ENCODE results near the gene ZNF747. TPM values are rescaled to one million over a fixed set of nuclear protein-coding genes. Genes with fewer than 3 reads are reported as not detected.

ZNF747 gene
- total RNA-seq, 2 donors from 2014 or later: 15.5 to 17.1 TPM

GRCh38 chr16:30499284-30499683 is 35.4 kb downstream of the ZNF747 start:
- DNase-seq: no peak
- no peak overlapping the region for H3K9ac ChIP-seq (ENCODE audit: extremely low read depth, low read length, poor library complexity, severe bottlenecking)
- TF ChIP-seq, protein P1, sequence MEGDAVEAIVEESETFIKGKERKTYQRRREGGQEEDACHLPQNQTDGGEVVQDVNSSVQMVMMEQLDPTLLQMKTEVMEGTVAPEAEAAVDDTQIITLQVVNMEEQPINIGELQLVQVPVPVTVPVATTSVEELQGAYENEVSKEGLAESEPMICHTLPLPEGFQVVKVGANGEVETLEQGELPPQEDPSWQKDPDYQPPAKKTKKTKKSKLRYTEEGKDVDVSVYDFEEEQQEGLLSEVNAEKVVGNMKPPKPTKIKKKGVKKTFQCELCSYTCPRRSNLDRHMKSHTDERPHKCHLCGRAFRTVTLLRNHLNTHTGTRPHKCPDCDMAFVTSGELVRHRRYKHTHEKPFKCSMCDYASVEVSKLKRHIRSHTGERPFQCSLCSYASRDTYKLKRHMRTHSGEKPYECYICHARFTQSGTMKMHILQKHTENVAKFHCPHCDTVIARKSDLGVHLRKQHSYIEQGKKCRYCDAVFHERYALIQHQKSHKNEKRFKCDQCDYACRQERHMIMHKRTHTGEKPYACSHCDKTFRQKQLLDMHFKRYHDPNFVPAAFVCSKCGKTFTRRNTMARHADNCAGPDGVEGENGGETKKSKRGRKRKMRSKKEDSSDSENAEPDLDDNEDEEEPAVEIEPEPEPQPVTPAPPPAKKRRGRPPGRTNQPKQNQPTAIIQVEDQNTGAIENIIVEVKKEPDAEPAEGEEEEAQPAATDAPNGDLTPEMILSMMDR (conservative IDR thresholded peaks at IDR 0.05): no peak
- H3K4me3 ChIP-seq (ENCODE audit: low read length): no peak overlapping the region
- H3K27ac ChIP-seq (ENCODE audit: low read depth, low read length): no peak overlapping the region
- Mint-ChIP-seq H3K27ac (no peak overlapping the region), H3K27me3 (ENCODE audit: insufficient read depth) (peaks cover 11% of the 10 kb centered on the region), H3K4me3 (no peak overlapping the region), H3K4me1 (no peaks in the 10 kb centered on the region), H3K36me3 (ENCODE audit: low read depth) (no peaks in the 10 kb centered on the region), H3K9me3 (no peaks in the 10 kb centered on the region)
- no peaks in the 10 kb centered on the region for H3K27me3 ChIP-seq (ENCODE audit: control insufficient read depth, insufficient read depth, low read length, poor library complexity, severe bottlenecking)
- 83 to 86% methylated on average over 5 to 8 of the region's 8 CpGs for WGBS, 2 experiments (ENCODE audit: insufficient coverage in 1 of 2, insufficient read length in 1 of 2)
- H3K36me3 ChIP-seq (ENCODE audit: control insufficient read depth, insufficient read depth, low read length): no peaks in the 10 kb centered on the region
- H3K4me1 ChIP-seq (ENCODE audit: control insufficient read depth, insufficient read depth, low read length): no peaks in the 10 kb centered on the region
- H3K9me3 ChIP-seq (ENCODE audit: control insufficient read depth, low read length): no peaks in the 10 kb centered on the region

DNA sequence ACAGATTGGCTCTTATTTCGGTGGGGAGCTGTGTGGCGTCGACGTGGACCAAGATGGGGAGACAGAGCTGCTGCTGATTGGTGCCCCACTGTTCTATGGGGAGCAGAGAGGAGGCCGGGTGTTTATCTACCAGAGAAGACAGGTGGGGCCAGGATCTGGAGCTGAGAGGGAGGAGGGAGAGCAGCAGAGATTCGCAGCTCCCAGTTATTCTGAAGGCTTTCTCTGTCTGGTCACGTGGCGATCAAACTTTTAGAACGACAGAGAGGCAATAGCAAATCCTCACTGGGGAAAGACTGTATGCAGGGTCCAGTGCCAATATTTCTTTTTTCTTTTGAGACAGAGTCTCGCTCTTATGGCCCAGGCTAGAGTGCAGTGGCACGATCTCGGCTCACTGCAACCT is 39.9 kb downstream of the ZNF747 start:
- 83% methylated on average over 10 to 12 of the region's 12 CpGs for WGBS, 2 experiments (ENCODE audit: insufficient coverage in 1 of 2, insufficient read length in 1 of 2)
- H3K4me3 Mint-ChIP-seq: no peak overlapping the region

GRCh38 chr16:30493941-30494488 is 40.6 kb downstream of the ZNF747 start:
- TF ChIP-seq, protein P1 (conservative IDR thresholded peaks at IDR 0.05): no peak
- Mint-ChIP-seq H3K4me3 (no peak overlapping the region), H3K27ac (no peak overlapping the region)

More for the DNA sequence above, 39.9 kb downstream of the ZNF747 start:
- Histone ChIP-seq H3K4me3 (ENCODE audit: low read length) (no peak overlapping the region), H3K4me1 (ENCODE audit: control insufficient read depth, insufficient read depth, low read length) (no peaks in the 10 kb centered on the region), H3K27me3 (ENCODE audit: control insufficient read depth, insufficient read depth, low read length, poor library complexity, severe bottlenecking) (no peaks in the 10 kb centered on the region), H3K9ac (ENCODE audit: extremely low read depth, low read length, poor library complexity, severe bottlenecking) (no peak overlapping the region), H3K9me3 (ENCODE audit: control insufficient read depth, low read length) (no peaks in the 10 kb centered on the region), H3K36me3 (ENCODE audit: control insufficient read depth, insufficient read depth, low read length) (no peaks in the 10 kb centered on the region), H3K27ac (ENCODE audit: low read depth, low read length) (no peak overlapping the region)
- no peak for DNase-seq
- H3K27ac Mint-ChIP-seq: no peak overlapping the region
- no peaks in the 10 kb centered on the region for H3K4me1 Mint-ChIP-seq
- no peaks in the 10 kb centered on the region for H3K36me3 Mint-ChIP-seq (ENCODE audit: low read depth)
- TF ChIP-seq, protein P1 (conservative IDR thresholded peaks at IDR 0.05): no peak
- H3K9me3 Mint-ChIP-seq: no peaks in the 10 kb centered on the region
- H3K27me3 Mint-ChIP-seq (ENCODE audit: insufficient read depth): peaks cover 9% of the 10 kb centered on the region

More at GRCh38 chr16:30493941-30494488, 40.6 kb downstream of the ZNF747 start:
- DNase-seq: no peak
- H3K27me3 ChIP-seq (ENCODE audit: control insufficient read depth, insufficient read depth, low read length, poor library complexity, severe bottlenecking): no peaks in the 10 kb centered on the region
- no peak overlapping the region for H3K4me3 ChIP-seq (ENCODE audit: low read length)
- no peak overlapping the region for H3K27ac ChIP-seq (ENCODE audit: low read depth, low read length)
- Mint-ChIP-seq H3K36me3 (ENCODE audit: low read depth) (no peaks in the 10 kb centered on the region), H3K4me1 (peaks cover 5% of the 10 kb centered on the region), H3K27me3 (ENCODE audit: insufficient read depth) (peaks cover 9% of the 10 kb centered on the region), H3K9me3 (no peaks in the 10 kb centered on the region)
- H3K4me1 ChIP-seq (ENCODE audit: control insufficient read depth, insufficient read depth, low read length): no peaks in the 10 kb centered on the region
- no peaks in the 10 kb centered on the region for H3K9me3 ChIP-seq (ENCODE audit: control insufficient read depth, low read length)
- no peaks in the 10 kb centered on the region for H3K36me3 ChIP-seq (ENCODE audit: control insufficient read depth, insufficient read depth, low read length)
- WGBS, 2 experiments (ENCODE audit: insufficient coverage in 1 of 2, insufficient read length in 1 of 2): 83 to 89% methylated on average over 8 to 11 of the region's 11 CpGs
- no peak overlapping the region for H3K9ac ChIP-seq (ENCODE audit: extremely low read depth, low read length, poor library complexity, severe bottlenecking)

Measured in endodermal cell (in vitro differentiated cells).